Measurements from ENCODE around the gene FBN1.
A peak's percentile ranks its signal among the peaks of the same experiment; 100 is the strongest.

Gene FBN1

GRCh38 chr15:48675436-48675835 is 29.9 kb upstream of the FBN1 start:
- no peak overlapping the region for H3K9ac ChIP-seq (ENCODE audit: low read length in 2 of 2)
- no peaks in the 10 kb centered on the region for H3K27me3 ChIP-seq (ENCODE audit: control insufficient read depth in 1 of 2, insufficient read depth in 2 of 2, low read length in 2 of 2)
- no peak overlapping the region for H3K27ac ChIP-seq (ENCODE audit: low read length)
- no peak overlapping the region for H3K4me3 ChIP-seq (ENCODE audit: low read length in 2 of 2)
- H3K9me3 ChIP-seq (ENCODE audit: control insufficient read depth in 2 of 2, low read length in 2 of 2), result no peaks in the 10 kb centered on the region
- H3K36me3 ChIP-seq (ENCODE audit: control insufficient read depth in 2 of 2, insufficient read depth in 2 of 2, low read length in 2 of 2), result no peaks in the 10 kb centered on the region
- H3K4me1 ChIP-seq (ENCODE audit: control insufficient read depth, insufficient read depth, low read length), result no peaks in the 10 kb centered on the region

GRCh38 chr15:48674876-48675275 is 29.4 kb upstream of the FBN1 start:
- H3K36me3 ChIP-seq (ENCODE audit: control insufficient read depth in 2 of 2, insufficient read depth in 2 of 2, low read length in 2 of 2), result no peaks in the 10 kb centered on the region
- H3K27ac ChIP-seq (ENCODE audit: low read length), result no peak overlapping the region
- no peaks in the 10 kb centered on the region for H3K4me1 ChIP-seq (ENCODE audit: control insufficient read depth, insufficient read depth, low read length)
- no peaks in the 10 kb centered on the region for H3K27me3 ChIP-seq (ENCODE audit: control insufficient read depth in 1 of 2, insufficient read depth in 2 of 2, low read length in 2 of 2)
- no peaks in the 10 kb centered on the region for H3K9me3 ChIP-seq (ENCODE audit: control insufficient read depth in 2 of 2, low read length in 2 of 2)
- H3K4me3 ChIP-seq (ENCODE audit: low read length in 2 of 2), result no peak overlapping the region
- H3K9ac ChIP-seq (ENCODE audit: low read length in 2 of 2), result no peak overlapping the region

- Histone ChIP-seq H3K4me3 (ENCODE audit: low read length in 2 of 2) (no peak overlapping the region), H3K9me3 (ENCODE audit: control insufficient read depth in 2 of 2, low read length in 2 of 2) (no peaks in the 10 kb centered on the region), H3K27ac (ENCODE audit: low read length) (peak overlapping the region; percentile 32), H3K27me3 (ENCODE audit: control insufficient read depth in 1 of 2, insufficient read depth in 2 of 2, low read length in 2 of 2) (no peaks in the 10 kb centered on the region), H3K4me1 (ENCODE audit: control insufficient read depth, insufficient read depth, low read length) (no peaks in the 10 kb centered on the region), H3K36me3 (ENCODE audit: control insufficient read depth in 2 of 2, insufficient read depth in 2 of 2, low read length in 2 of 2) (no peaks in the 10 kb centered on the region), H3K9ac (ENCODE audit: low read length in 2 of 2) (no peak overlapping the region)
Measured at GRCh38 chr15:48672206-48672605, 26.7 kb upstream of the FBN1 start.

GRCh38 chr15:48671103-48672022 is 25.9 kb upstream of the FBN1 start:
- Histone ChIP-seq H3K9me3 (ENCODE audit: control insufficient read depth in 2 of 2, low read length in 2 of 2) (no peaks in the 10 kb centered on the region), H3K27ac (ENCODE audit: low read length) (peak overlapping the region; percentile 32), H3K4me1 (ENCODE audit: control insufficient read depth, insufficient read depth, low read length) (no peaks in the 10 kb centered on the region), H3K9ac (ENCODE audit: low read length in 2 of 2) (no peak overlapping the region), H3K4me3 (ENCODE audit: low read length in 2 of 2) (no peak overlapping the region), H3K27me3 (ENCODE audit: control insufficient read depth in 1 of 2, insufficient read depth in 2 of 2, low read length in 2 of 2) (no peaks in the 10 kb centered on the region), H3K36me3 (ENCODE audit: control insufficient read depth in 2 of 2, insufficient read depth in 2 of 2, low read length in 2 of 2) (no peaks in the 10 kb centered on the region)

GRCh38 chr15:48667701-48668100 is 22.2 kb upstream of the FBN1 start:
- no peak overlapping the region for H3K9ac ChIP-seq (ENCODE audit: low read length in 2 of 2)
- no peak overlapping the region for H3K4me3 ChIP-seq (ENCODE audit: low read length in 2 of 2)
- no peaks in the 10 kb centered on the region for H3K36me3 ChIP-seq (ENCODE audit: control insufficient read depth in 2 of 2, insufficient read depth in 2 of 2, low read length in 2 of 2)
- H3K9me3 ChIP-seq (ENCODE audit: control insufficient read depth in 2 of 2, low read length in 2 of 2), result no peaks in the 10 kb centered on the region
- H3K27ac ChIP-seq (ENCODE audit: low read length), result no peak overlapping the region
- H3K27me3 ChIP-seq (ENCODE audit: control insufficient read depth in 1 of 2, insufficient read depth in 2 of 2, low read length in 2 of 2), result no peaks in the 10 kb centered on the region
- no peaks in the 10 kb centered on the region for H3K4me1 ChIP-seq (ENCODE audit: control insufficient read depth, insufficient read depth, low read length)

- H3K27me3 ChIP-seq (ENCODE audit: control insufficient read depth in 1 of 2, insufficient read depth in 2 of 2, low read length in 2 of 2), result no peaks in the 10 kb centered on the region
- H3K9ac ChIP-seq (ENCODE audit: low read length in 2 of 2), result no peak overlapping the region
Measured at GRCh38 chr15:48664436-48664835, 18.9 kb upstream of the FBN1 start.

GRCh38 chr15:48657950-48658591 is 12.6 kb upstream of the FBN1 start:
- Histone ChIP-seq H3K9me3 (ENCODE audit: control insufficient read depth in 2 of 2, low read length in 2 of 2) (no peaks in the 10 kb centered on the region), H3K27me3 (ENCODE audit: control insufficient read depth in 1 of 2, insufficient read depth in 2 of 2, low read length in 2 of 2) (peaks cover 0 to 3% of the 10 kb centered on the region in 2 donors), H3K4me3 (ENCODE audit: low read length in 2 of 2) (peak overlapping the region in 1 of 2 donors; percentile 8), H3K4me1 (ENCODE audit: control insufficient read depth, insufficient read depth, low read length) (peaks cover 5% of the 10 kb centered on the region), H3K36me3 (ENCODE audit: control insufficient read depth in 2 of 2, insufficient read depth in 2 of 2, low read length in 2 of 2) (no peaks in the 10 kb centered on the region), H3K27ac (ENCODE audit: low read length) (no peak overlapping the region), H3K9ac (ENCODE audit: low read length in 2 of 2) (no peak overlapping the region)

More at GRCh38 chr15:48664436-48664835, 18.9 kb upstream of the FBN1 start:
- no peaks in the 10 kb centered on the region for H3K36me3 ChIP-seq (ENCODE audit: control insufficient read depth in 2 of 2, insufficient read depth in 2 of 2, low read length in 2 of 2)
- no peak overlapping the region for H3K4me3 ChIP-seq (ENCODE audit: low read length in 2 of 2)
- H3K27ac ChIP-seq (ENCODE audit: low read length), result no peak overlapping the region
- no peaks in the 10 kb centered on the region for H3K9me3 ChIP-seq (ENCODE audit: control insufficient read depth in 2 of 2, low read length in 2 of 2)
- H3K4me1 ChIP-seq (ENCODE audit: control insufficient read depth, insufficient read depth, low read length), result no peaks in the 10 kb centered on the region

GRCh38 chr15:48654801-48655200 is 9.3 kb upstream of the FBN1 start:
- H3K4me3 ChIP-seq (ENCODE audit: low read length in 2 of 2), result no peak overlapping the region
- H3K27me3 ChIP-seq (ENCODE audit: control insufficient read depth in 1 of 2, insufficient read depth in 2 of 2, low read length in 2 of 2), result peaks cover 0 to 3% of the 10 kb centered on the region in 2 donors
- no peaks in the 10 kb centered on the region for H3K9me3 ChIP-seq (ENCODE audit: control insufficient read depth in 2 of 2, low read length in 2 of 2)
- H3K36me3 ChIP-seq (ENCODE audit: control insufficient read depth in 2 of 2, insufficient read depth in 2 of 2, low read length in 2 of 2), result no peaks in the 10 kb centered on the region
- no peak overlapping the region for H3K27ac ChIP-seq (ENCODE audit: low read length)
- H3K9ac ChIP-seq (ENCODE audit: low read length in 2 of 2), result no peak overlapping the region
- peaks cover 5% of the 10 kb centered on the region for H3K4me1 ChIP-seq (ENCODE audit: control insufficient read depth, insufficient read depth, low read length)

GRCh38 chr15:48653913-48654670 is 8.6 kb upstream of the FBN1 start:
- Histone ChIP-seq H3K27ac (ENCODE audit: low read length) (no peak overlapping the region), H3K27me3 (ENCODE audit: control insufficient read depth in 1 of 2, insufficient read depth in 2 of 2, low read length in 2 of 2) (peaks cover 0 to 3% of the 10 kb centered on the region in 2 donors), H3K4me1 (ENCODE audit: control insufficient read depth, insufficient read depth, low read length) (peaks cover 5% of the 10 kb centered on the region), H3K9me3 (ENCODE audit: control insufficient read depth in 2 of 2, low read length in 2 of 2) (no peaks in the 10 kb centered on the region), H3K36me3 (ENCODE audit: control insufficient read depth in 2 of 2, insufficient read depth in 2 of 2, low read length in 2 of 2) (no peaks in the 10 kb centered on the region), H3K9ac (ENCODE audit: low read length in 2 of 2) (no peak overlapping the region), H3K4me3 (ENCODE audit: low read length in 2 of 2) (no peak overlapping the region)

GRCh38 chr15:48653216-48653615 is 7.7 kb upstream of the FBN1 start:
- Histone ChIP-seq H3K4me3 (ENCODE audit: low read length in 2 of 2) (no peak overlapping the region), H3K27me3 (ENCODE audit: control insufficient read depth in 1 of 2, insufficient read depth in 2 of 2, low read length in 2 of 2) (peaks cover 0 to 3% of the 10 kb centered on the region in 2 donors), H3K9me3 (ENCODE audit: control insufficient read depth in 2 of 2, low read length in 2 of 2) (no peaks in the 10 kb centered on the region), H3K36me3 (ENCODE audit: control insufficient read depth in 2 of 2, insufficient read depth in 2 of 2, low read length in 2 of 2) (no peaks in the 10 kb centered on the region), H3K4me1 (ENCODE audit: control insufficient read depth, insufficient read depth, low read length) (peaks cover 5% of the 10 kb centered on the region), H3K27ac (ENCODE audit: low read length) (no peak overlapping the region), H3K9ac (ENCODE audit: low read length in 2 of 2) (no peak overlapping the region)

Data from stomach smooth muscle (tissue), 2 donors.